Stimulated activated CD8-positive, alpha-beta memory T cell treated with anti-CD3 and anti-CD28 coated beads, Interleukin-7, amount 100 ng/mL, for 48 hours (primary cell): ENCODE measurements around the gene ITGB5.
"Not testable (repeated sequence)": the region's sequence is repeated elsewhere in the genome, so short reads cannot be mapped to it uniquely, and the experiment has no call there.

ENCODE experiments used
- DNase-seq, 2 donors: peaks; one replicate each; pipeline ENCODE4 v3.0.0-alpha.2; 2020; ENCODE audit warnings: low read depth in 1 of 2; ENCODE audit errors: extremely low read depth in 1 of 2

The ITGB5 gene

GRCh38 chr3:124837065-124837464 lies 50.1 kb downstream of the ITGB5 start:
- DNase-seq, result no peak

- DNase-seq, result no peak
Observed at GRCh38 chr3:124836448-124836847, 50.7 kb downstream of the ITGB5 start.

- peak; percentile 7 to 17 for DNase-seq
Observed at GRCh38 chr3:124834723-124835718, 52.1 kb downstream of the ITGB5 start.

- DNase-seq, result no peak
Observed at GRCh38 chr3:124833710-124834332, 53.3 kb downstream of the ITGB5 start.

GRCh38 chr3:124832782-124833709 lies 54.1 kb downstream of the ITGB5 start:
- DNase-seq, result no peak

GRCh38 chr3:124831628-124832199 lies 55.5 kb downstream of the ITGB5 start:
- no peak for DNase-seq

- no peak for DNase-seq
Observed at GRCh38 chr3:124829819-124830554, 57.2 kb downstream of the ITGB5 start.

- DNase-seq, result no peak
Observed at GRCh38 chr3:124829178-124829818, 57.9 kb downstream of the ITGB5 start.

GRCh38 chr3:124827476-124828206 lies 59.5 kb downstream of the ITGB5 start:
- not testable (repeated sequence) for DNase-seq

- no peak for DNase-seq
Observed at GRCh38 chr3:124826703-124827102, 60.5 kb downstream of the ITGB5 start.

- no peak for DNase-seq
Observed at GRCh38 chr3:124824286-124824915, 62.8 kb downstream of the ITGB5 start.

- no peak for DNase-seq
Observed at GRCh38 chr3:124823648-124824047, 63.5 kb downstream of the ITGB5 start.

GRCh38 chr3:124823206-124823605 lies 64.0 kb downstream of the ITGB5 start:
- DNase-seq, result no peak

- no peak for DNase-seq
Observed at GRCh38 chr3:124821356-124821755, 65.8 kb downstream of the ITGB5 start.

GRCh38 chr3:124818398-124819091 lies 68.6 kb downstream of the ITGB5 start:
- DNase-seq, result no peak

- DNase-seq, result no peak
Observed at GRCh38 chr3:124817079-124817478, 70.1 kb downstream of the ITGB5 start.

GRCh38 chr3:124816206-124816605 lies 71.0 kb downstream of the ITGB5 start:
- no peak for DNase-seq

- no peak for DNase-seq
Observed at GRCh38 chr3:124815781-124816180, 71.4 kb downstream of the ITGB5 start.
